ENCODE data around the gene CLEC3B.
"Not testable (repeated sequence)": the region's sequence is repeated elsewhere in the genome, so short reads cannot be mapped to it uniquely, and the experiment has no call there.

CLEC3B gene

GRCh38 chr3:45037720-45038455 lies 11.8 kb downstream of the CLEC3B start:
- H3K27me3 ChIP-seq (replicated peaks; ENCODE audit: control insufficient read depth, insufficient read depth, low read length): no peaks in the 10 kb centered on the region
- DNase-seq (ENCODE audit: low read depth): peak; percentile 97
- peaks cover 33% of the 10 kb centered on the region for H3K4me1 ChIP-seq (ENCODE audit: control insufficient read depth, insufficient read depth, low read length)
- no peak overlapping the region for H3K4me3 ChIP-seq (ENCODE audit: low read length)
- peaks cover 7% of the 10 kb centered on the region for H3K36me3 ChIP-seq (ENCODE audit: control insufficient read depth, insufficient read depth, low read length, severe bottlenecking)
- no peaks in the 10 kb centered on the region for H3K9me3 ChIP-seq (ENCODE audit: control insufficient read depth, low read length)
- H3K9ac ChIP-seq (ENCODE audit: low read length): no peak overlapping the region

DNA sequence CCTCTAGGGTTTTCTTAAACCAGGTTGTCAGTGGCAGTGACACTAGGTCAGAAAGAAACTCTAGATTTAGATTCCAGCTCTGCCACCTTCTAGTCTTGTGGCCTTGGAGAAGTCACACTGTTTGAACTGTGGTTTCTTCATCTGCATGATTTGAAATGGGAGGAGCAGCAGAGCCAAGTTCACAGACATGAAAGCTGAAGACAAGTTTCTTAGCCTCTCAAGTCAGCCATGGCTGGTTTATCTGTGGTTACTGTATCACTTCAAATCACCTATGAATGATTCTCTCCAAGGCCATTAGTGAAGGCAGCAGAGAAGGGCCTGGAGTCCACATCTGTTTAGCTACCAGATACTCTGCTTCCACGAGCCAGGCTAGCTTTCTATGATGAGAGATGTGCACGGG lies 15.6 kb downstream of the CLEC3B start:
- no peak overlapping the region for H3K4me3 ChIP-seq (ENCODE audit: low read length)
- no peaks in the 10 kb centered on the region for H3K36me3 ChIP-seq (ENCODE audit: control insufficient read depth, insufficient read depth, low read length, severe bottlenecking)
- no peak overlapping the region for H3K9ac ChIP-seq (ENCODE audit: low read length)
- no peaks in the 10 kb centered on the region for H3K9me3 ChIP-seq (ENCODE audit: control insufficient read depth, low read length)
- peaks cover 22% of the 10 kb centered on the region for H3K4me1 ChIP-seq (ENCODE audit: control insufficient read depth, insufficient read depth, low read length)
- DNase-seq (ENCODE audit: low read depth): no peak
- H3K27me3 ChIP-seq (replicated peaks; ENCODE audit: control insufficient read depth, insufficient read depth, low read length): no peaks in the 10 kb centered on the region

DNA sequence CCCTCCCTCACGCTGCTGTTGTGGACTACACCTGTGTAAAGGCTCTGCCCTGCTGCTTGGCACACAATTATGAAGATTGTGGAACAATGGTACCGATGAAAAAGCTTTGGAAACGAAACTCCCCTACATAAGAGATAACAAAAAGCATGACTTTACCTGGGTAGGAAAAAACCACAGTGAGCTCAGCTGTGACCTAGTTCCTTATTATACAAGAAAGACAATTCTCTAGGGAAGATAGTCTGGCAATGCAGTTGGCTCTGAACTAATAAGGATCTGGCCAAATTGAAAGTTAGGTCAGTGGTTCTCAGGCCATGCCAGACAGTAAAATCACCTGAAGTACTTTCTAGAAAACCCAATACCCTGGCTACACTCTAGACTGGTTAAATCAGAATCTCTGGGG lies 16.1 kb downstream of the CLEC3B start:
- H3K4me1 ChIP-seq (ENCODE audit: control insufficient read depth, insufficient read depth, low read length): peaks cover 22% of the 10 kb centered on the region
- H3K27me3 ChIP-seq (replicated peaks; ENCODE audit: control insufficient read depth, insufficient read depth, low read length): no peaks in the 10 kb centered on the region
- no peaks in the 10 kb centered on the region for H3K9me3 ChIP-seq (ENCODE audit: control insufficient read depth, low read length)
- no peak overlapping the region for H3K9ac ChIP-seq (ENCODE audit: low read length)
- H3K36me3 ChIP-seq (ENCODE audit: control insufficient read depth, insufficient read depth, low read length, severe bottlenecking): no peaks in the 10 kb centered on the region
- H3K4me3 ChIP-seq (ENCODE audit: low read length): no peak overlapping the region
- DNase-seq (ENCODE audit: low read depth): no peak

GRCh38 chr3:45043728-45044299 lies 17.7 kb downstream of the CLEC3B start:
- peaks cover 25% of the 10 kb centered on the region for H3K4me1 ChIP-seq (ENCODE audit: control insufficient read depth, insufficient read depth, low read length)
- H3K36me3 ChIP-seq (ENCODE audit: control insufficient read depth, insufficient read depth, low read length, severe bottlenecking): no peaks in the 10 kb centered on the region
- H3K4me3 ChIP-seq (ENCODE audit: low read length): no peak overlapping the region
- H3K9ac ChIP-seq (ENCODE audit: low read length): peak overlapping the region; percentile 64
- no peaks in the 10 kb centered on the region for H3K27me3 ChIP-seq (replicated peaks; ENCODE audit: control insufficient read depth, insufficient read depth, low read length)
- DNase-seq (ENCODE audit: low read depth): peak; percentile 91
- no peaks in the 10 kb centered on the region for H3K9me3 ChIP-seq (ENCODE audit: control insufficient read depth, low read length)

- H3K4me3 ChIP-seq (ENCODE audit: low read length): no peak overlapping the region
- no peak for DNase-seq (ENCODE audit: low read depth)
Observed at GRCh38 chr3:45048244-45048643, 22.1 kb downstream of the CLEC3B start.

DNA sequence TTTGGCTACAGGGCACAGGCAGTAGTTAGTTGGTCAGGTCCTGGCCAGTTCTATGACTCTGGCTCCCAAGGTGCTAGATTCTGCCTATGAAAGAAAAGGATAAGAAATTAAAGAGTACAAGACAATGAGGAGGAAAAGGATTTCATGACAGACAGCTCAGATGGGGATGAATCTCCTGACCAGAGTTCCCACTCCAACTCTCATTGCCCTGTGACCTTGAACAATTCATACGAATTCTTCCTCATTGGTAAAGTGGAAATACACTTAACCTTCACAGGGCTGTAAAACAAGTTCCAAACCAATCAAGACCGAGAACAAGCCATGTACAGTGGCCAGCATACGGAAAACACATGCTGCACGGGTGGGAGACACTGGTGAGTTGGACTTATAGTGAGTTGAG lies 23.7 kb downstream of the CLEC3B start:
- Histone ChIP-seq H3K27me3 (replicated peaks; ENCODE audit: control insufficient read depth, insufficient read depth, low read length) (no peaks in the 10 kb centered on the region), H3K9ac (ENCODE audit: low read length) (no peak overlapping the region), H3K4me3 (ENCODE audit: low read length) (no peak overlapping the region), H3K36me3 (ENCODE audit: control insufficient read depth, insufficient read depth, low read length, severe bottlenecking) (no peaks in the 10 kb centered on the region), H3K4me1 (ENCODE audit: control insufficient read depth, insufficient read depth, low read length) (peaks cover 13% of the 10 kb centered on the region), H3K9me3 (ENCODE audit: control insufficient read depth, low read length) (no peaks in the 10 kb centered on the region)
- DNase-seq (ENCODE audit: low read depth): no peak

More at GRCh38 chr3:45048244-45048643, 22.1 kb downstream of the CLEC3B start:
- Histone ChIP-seq H3K9me3 (ENCODE audit: control insufficient read depth, low read length) (no peaks in the 10 kb centered on the region), H3K27me3 (replicated peaks; ENCODE audit: control insufficient read depth, insufficient read depth, low read length) (no peaks in the 10 kb centered on the region), H3K4me1 (ENCODE audit: control insufficient read depth, insufficient read depth, low read length) (peaks cover 12% of the 10 kb centered on the region), H3K9ac (ENCODE audit: low read length) (no peak overlapping the region), H3K36me3 (ENCODE audit: control insufficient read depth, insufficient read depth, low read length, severe bottlenecking) (no peaks in the 10 kb centered on the region)

DNA sequence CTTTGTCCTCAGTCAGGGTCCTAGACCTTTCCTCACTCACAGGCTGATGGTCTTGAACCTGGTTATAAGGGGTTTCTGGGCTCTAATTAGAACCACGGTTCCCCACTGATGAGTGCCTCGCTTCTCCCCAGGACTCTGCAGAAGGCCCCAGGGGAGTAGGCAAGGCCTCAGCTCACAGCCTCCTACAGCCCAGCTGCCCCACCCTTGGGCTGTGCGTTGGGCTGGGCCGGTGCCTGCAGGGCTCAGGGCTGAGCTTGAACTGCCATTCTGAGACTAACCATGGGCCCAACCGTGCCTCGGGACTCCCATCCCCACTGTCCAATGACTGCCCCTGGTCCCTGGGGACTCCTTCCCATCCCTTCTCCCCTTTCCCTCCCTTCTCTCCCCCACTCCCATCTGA lies 25.6 kb downstream of the CLEC3B start:
- H3K9ac ChIP-seq (ENCODE audit: low read length): no peak overlapping the region
- H3K4me1 ChIP-seq (ENCODE audit: control insufficient read depth, insufficient read depth, low read length): peaks cover 32% of the 10 kb centered on the region
- H3K36me3 ChIP-seq (ENCODE audit: control insufficient read depth, insufficient read depth, low read length, severe bottlenecking): no peaks in the 10 kb centered on the region
- no peaks in the 10 kb centered on the region for H3K9me3 ChIP-seq (ENCODE audit: control insufficient read depth, low read length)
- no peak for DNase-seq (ENCODE audit: low read depth)
- no peaks in the 10 kb centered on the region for H3K27me3 ChIP-seq (replicated peaks; ENCODE audit: control insufficient read depth, insufficient read depth, low read length)
- H3K4me3 ChIP-seq (ENCODE audit: low read length): no peak overlapping the region

- H3K27me3 ChIP-seq (replicated peaks; ENCODE audit: control insufficient read depth, insufficient read depth, low read length); DNase-seq (ENCODE audit: low read depth); H3K9ac ChIP-seq (ENCODE audit: low read length); H3K36me3 ChIP-seq (ENCODE audit: control insufficient read depth, insufficient read depth, low read length, severe bottlenecking); H3K9me3 ChIP-seq (ENCODE audit: control insufficient read depth, low read length); H3K4me3 ChIP-seq (ENCODE audit: low read length): not testable (repeated sequence)
- H3K4me1 ChIP-seq (ENCODE audit: control insufficient read depth, insufficient read depth, low read length): peaks cover 47% of the 10 kb centered on the region
Observed at GRCh38 chr3:45053805-45054195, 27.7 kb downstream of the CLEC3B start.

- peak; percentile 95 for DNase-seq (ENCODE audit: low read depth)
Observed at GRCh38 chr3:45054196-45054857, 28.2 kb downstream of the CLEC3B start.

GRCh38 chr3:45055032-45055410 lies 28.9 kb downstream of the CLEC3B start:
- H3K4me1 ChIP-seq (ENCODE audit: control insufficient read depth, insufficient read depth, low read length): peaks cover 51% of the 10 kb centered on the region
- H3K27me3 ChIP-seq (replicated peaks; ENCODE audit: control insufficient read depth, insufficient read depth, low read length): no peaks in the 10 kb centered on the region
- H3K36me3 ChIP-seq (ENCODE audit: control insufficient read depth, insufficient read depth, low read length, severe bottlenecking): no peaks in the 10 kb centered on the region
- peak overlapping the region; percentile 31 for H3K4me3 ChIP-seq (ENCODE audit: low read length)
- peak; percentile 87 for DNase-seq (ENCODE audit: low read depth)
- peak overlapping the region; percentile 32 for H3K9ac ChIP-seq (ENCODE audit: low read length)
- no peaks in the 10 kb centered on the region for H3K9me3 ChIP-seq (ENCODE audit: control insufficient read depth, low read length)

More at GRCh38 chr3:45054196-45054857, 28.2 kb downstream of the CLEC3B start:
- no peaks in the 10 kb centered on the region for H3K27me3 ChIP-seq (replicated peaks; ENCODE audit: control insufficient read depth, insufficient read depth, low read length)
- no peaks in the 10 kb centered on the region for H3K9me3 ChIP-seq (ENCODE audit: control insufficient read depth, low read length)
- H3K9ac ChIP-seq (ENCODE audit: low read length): no peak overlapping the region
- H3K36me3 ChIP-seq (ENCODE audit: control insufficient read depth, insufficient read depth, low read length, severe bottlenecking): no peaks in the 10 kb centered on the region
- H3K4me1 ChIP-seq (ENCODE audit: control insufficient read depth, insufficient read depth, low read length): peaks cover 50% of the 10 kb centered on the region
- peak overlapping the region; percentile 31 for H3K4me3 ChIP-seq (ENCODE audit: low read length)

- Histone ChIP-seq H3K27me3 (replicated peaks; ENCODE audit: control insufficient read depth, insufficient read depth, low read length) (no peaks in the 10 kb centered on the region), H3K4me3 (ENCODE audit: low read length) (peak overlapping the region; percentile 25), H3K9ac (ENCODE audit: low read length) (peak overlapping the region; percentile 32), H3K4me1 (ENCODE audit: control insufficient read depth, insufficient read depth, low read length) (peaks cover 51% of the 10 kb centered on the region), H3K36me3 (ENCODE audit: control insufficient read depth, insufficient read depth, low read length, severe bottlenecking) (no peaks in the 10 kb centered on the region), H3K9me3 (ENCODE audit: control insufficient read depth, low read length) (no peaks in the 10 kb centered on the region)
- DNase-seq (ENCODE audit: low read depth): peak; percentile 67
Observed at GRCh38 chr3:45055411-45056143, 29.5 kb downstream of the CLEC3B start.

Measured in adipocyte (in vitro differentiated cells).